CD4-positive, CD25-positive, alpha-beta regulatory T cell (primary cell): ENCODE measurements around the gene MAPRE2. TPM values are rescaled to one million over a fixed set of nuclear protein-coding genes. Genes with fewer than 3 reads are reported as not detected.
A peak's percentile ranks its signal among the peaks of the same experiment; 100 is the strongest.

Source experiments
- ATAC-seq, 2 donors: fragments of 150-1000 bp; cut with Tn5 transposase; one replicate each; pipeline ENCODE4 v1.10.0; 2021; ENCODE audit warnings: low read depth in 2 of 2, moderate number of reproducible peaks in 2 of 2, moderate library complexity in 1 of 2
- DNase-seq, 3 donors: peaks; one replicate each; pipeline versions ENCODE4 v3.0.0 to v3.0.0-alpha.2; 2012 to 2022; ENCODE audit warnings: mixed read lengths in 1 of 3
- H3K27ac ChIP-seq: one replicate; pipeline ENCODE4 v1.7.0; 2013; ENCODE audit warnings: mild to moderate bottlenecking, low read length; ENCODE audit not compliant: insufficient read depth, poor library complexity, severe bottlenecking
- H3K27me3 ChIP-seq: one replicate; pipeline ENCODE4 v1.7.0; 2013; ENCODE audit warnings: low read length; ENCODE audit not compliant: control insufficient read depth, insufficient read depth
- H3K36me3 ChIP-seq: one replicate; pipeline ENCODE4 v1.7.0; 2013; ENCODE audit warnings: mild to moderate bottlenecking, low read length, moderate library complexity; ENCODE audit not compliant: control insufficient read depth, insufficient read depth
- H3K4me1 ChIP-seq: 2 replicates; pipeline ENCODE4 v1.7.0; 2013; ENCODE audit warnings: mild to moderate bottlenecking, low read length; ENCODE audit not compliant: insufficient read depth, control insufficient read depth, poor library complexity, severe bottlenecking
- H3K4me3 ChIP-seq: one replicate; pipeline ENCODE4 v1.7.0; 2013; ENCODE audit warnings: low read depth, mild to moderate bottlenecking, low read length, moderate library complexity
- H3K9me3 ChIP-seq, 2 experiments: 1 replicate in 1 of 2; 2 replicates in 1 of 2; pipeline ENCODE4 v1.7.0; 2013; ENCODE audit warnings: low read length in 2 of 2, mild to moderate bottlenecking in 1 of 2, moderate library complexity in 1 of 2; ENCODE audit not compliant: control insufficient read depth in 2 of 2
- H3K27ac Mint-ChIP-seq, 3 donors: one replicate each; pipeline ENCODE4 v1.8.0; 2020 to 2022; ENCODE audit warnings: mild to moderate bottlenecking in 3 of 3, mixed read lengths in 3 of 3, moderate library complexity in 2 of 3
- H3K27me3 Mint-ChIP-seq: one replicate; pipeline ENCODE4 v1.8.0; 2022; ENCODE audit warnings: mild to moderate bottlenecking, mixed read lengths
- H3K36me3 Mint-ChIP-seq: one replicate; pipeline ENCODE4 v1.8.0; 2020; ENCODE audit warnings: mixed read lengths
- H3K4me1 Mint-ChIP-seq, 4 donors: one replicate each; pipeline ENCODE4 v1.8.0; 2020 to 2022; ENCODE audit warnings: mixed read lengths in 4 of 4, mild to moderate bottlenecking in 1 of 4
- H3K4me3 Mint-ChIP-seq, 4 donors: one replicate each; pipeline ENCODE4 v1.8.0; 2020 to 2022; ENCODE audit warnings: mild to moderate bottlenecking in 4 of 4, mixed read lengths in 4 of 4, moderate library complexity in 3 of 4
- H3K9me3 Mint-ChIP-seq, 7 donors: one replicate each; pipeline ENCODE4 v1.8.0; 2020 to 2022; ENCODE audit warnings: mixed read lengths in 7 of 7, mild to moderate bottlenecking in 3 of 7, moderate library complexity in 2 of 7
- polyA plus RNA-seq, 4 donors: library from polyadenylated mRNA; unstranded; fragments of 300-500 nt; fragmentation: Illumina TruSeq; gene quantifications; one replicate each; pipeline ENCODE4 v1.2.3, GENCODE V29; 2021
- total RNA-seq: library from RNA; stranded (reverse); gene quantifications from one replicate; pipeline ENCODE4 v1.2.3, GENCODE V29; 2022

MAPRE2 gene
- total and polyA plus RNA-seq, 5 donors from 2014 or later: 62.2 to 82.5 (median 67.3) TPM

DNA sequence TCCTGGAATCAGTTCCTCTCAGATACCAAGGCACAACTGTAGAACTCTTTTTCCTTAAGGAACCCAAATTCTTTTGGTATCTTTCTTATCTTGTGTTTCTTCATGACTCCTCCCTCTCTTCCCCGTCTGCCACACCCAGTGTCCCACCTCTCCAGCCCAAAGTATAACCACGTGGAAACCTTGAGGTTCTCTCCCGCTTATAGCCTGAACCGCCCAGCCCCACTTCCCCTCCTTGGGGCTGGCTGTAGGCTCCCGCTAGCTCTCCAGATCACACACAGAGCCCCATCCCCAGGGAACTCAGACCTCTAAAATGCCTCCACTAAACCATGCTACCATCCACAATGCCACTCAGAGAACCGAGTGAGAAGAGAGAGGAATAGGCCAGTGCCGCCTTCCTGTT, 87.5 kb downstream of the MAPRE2 start:
- H3K36me3 Mint-ChIP-seq: peaks cover 61% of the 10 kb centered on the region
- H3K27ac Mint-ChIP-seq: peak overlapping the region in 1 of 3 donors; percentile 84
- Histone ChIP-seq H3K9me3 (no peaks in the 10 kb centered on the region), H3K36me3 (peaks cover 64% of the 10 kb centered on the region), H3K27ac (no peak overlapping the region), H3K4me1 (no peaks in the 10 kb centered on the region), H3K4me3 (no peak overlapping the region), H3K27me3 (no peaks in the 10 kb centered on the region)
- H3K9me3 Mint-ChIP-seq: no peaks in the 10 kb centered on the region
- no peak overlapping the region for H3K4me3 Mint-ChIP-seq
- DNase-seq (no peak), ATAC-seq (no peak)
- H3K4me1 Mint-ChIP-seq: peaks cover 0 to 11% (median 7%) of the 10 kb centered on the region in 4 donors
- no peaks in the 10 kb centered on the region for H3K27me3 Mint-ChIP-seq

DNA sequence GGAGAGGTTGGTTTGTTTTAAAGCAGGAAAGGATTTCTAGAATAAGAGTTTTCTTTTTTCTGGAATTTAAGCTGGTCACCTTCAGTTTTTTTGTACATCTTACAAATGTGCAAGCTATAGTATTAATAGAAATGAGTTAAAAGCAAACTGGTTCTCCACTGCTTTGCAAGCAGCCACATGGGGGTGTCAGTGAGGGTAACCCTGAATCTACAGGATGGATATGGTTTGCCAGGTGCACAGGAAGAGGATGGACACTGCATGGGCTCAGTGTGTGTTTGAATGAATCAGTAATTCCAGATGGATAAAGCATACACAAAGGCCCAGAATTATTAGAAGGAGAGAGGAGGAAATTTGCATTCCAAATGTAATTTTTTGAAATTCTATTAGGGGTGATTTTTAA, 89.0 kb downstream of the MAPRE2 start:
- ATAC-seq (no peak), DNase-seq (no peak)
- no peak overlapping the region for H3K4me3 Mint-ChIP-seq
- H3K9me3 Mint-ChIP-seq: no peaks in the 10 kb centered on the region
- peak overlapping the region in 2 of 3 donors; percentile 50 to 82 for H3K27ac Mint-ChIP-seq
- H3K36me3 Mint-ChIP-seq: peaks cover 61% of the 10 kb centered on the region
- H3K4me1 ChIP-seq: no peaks in the 10 kb centered on the region
- H3K4me3 ChIP-seq: no peak overlapping the region
- no peaks in the 10 kb centered on the region for H3K27me3 Mint-ChIP-seq
- no peaks in the 10 kb centered on the region for H3K9me3 ChIP-seq
- H3K27ac ChIP-seq: no peak overlapping the region
- H3K27me3 ChIP-seq: no peaks in the 10 kb centered on the region
- peaks cover 0 to 7% (median 2%) of the 10 kb centered on the region in 4 donors for H3K4me1 Mint-ChIP-seq
- peaks cover 79% of the 10 kb centered on the region for H3K36me3 ChIP-seq

DNA sequence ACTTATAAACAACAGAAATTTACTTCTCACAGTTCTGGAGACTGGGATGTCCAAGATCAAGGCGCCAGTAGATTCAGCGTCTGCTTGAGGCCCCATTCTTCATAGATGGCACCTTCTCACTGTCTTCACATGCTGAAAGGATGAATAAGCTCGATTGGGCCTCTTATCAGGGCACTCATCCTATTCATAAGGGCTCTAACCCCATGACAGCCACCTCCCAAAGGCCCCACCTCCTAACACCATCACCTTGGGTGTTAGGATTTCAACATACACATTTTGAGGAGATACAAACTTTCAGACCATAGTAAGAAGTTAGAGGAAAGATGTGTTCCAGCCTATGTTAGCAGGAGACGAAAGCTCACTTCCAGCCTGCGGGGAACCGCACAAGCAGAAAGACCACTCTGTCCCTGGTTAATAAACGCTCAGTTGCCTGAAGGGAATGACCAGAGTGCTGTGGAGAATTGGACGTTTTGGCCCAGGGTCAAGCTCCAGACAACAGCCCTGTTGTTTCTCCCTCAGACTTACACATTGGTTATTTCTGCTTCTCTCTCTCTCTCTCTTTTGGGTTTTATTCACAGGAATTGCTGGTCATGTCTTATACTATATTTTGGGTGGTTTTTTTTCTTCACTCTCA, 90.3 kb downstream of the MAPRE2 start:
- ATAC-seq (no peak), DNase-seq (no peak)
- Mint-ChIP-seq H3K4me1 (peaks cover 0 to 6% (median 2%) of the 10 kb centered on the region in 4 donors), H3K36me3 (peaks cover 70% of the 10 kb centered on the region), H3K4me3 (no peak overlapping the region), H3K27me3 (no peaks in the 10 kb centered on the region), H3K27ac (peak overlapping the region in 1 of 3 donors; percentile 21), H3K9me3 (no peaks in the 10 kb centered on the region)
- H3K27me3 ChIP-seq: no peaks in the 10 kb centered on the region
- no peaks in the 10 kb centered on the region for H3K4me1 ChIP-seq
- H3K27ac ChIP-seq: no peak overlapping the region
- no peak overlapping the region for H3K4me3 ChIP-seq
- peaks cover 88% of the 10 kb centered on the region for H3K36me3 ChIP-seq
- H3K9me3 ChIP-seq: no peaks in the 10 kb centered on the region

DNA sequence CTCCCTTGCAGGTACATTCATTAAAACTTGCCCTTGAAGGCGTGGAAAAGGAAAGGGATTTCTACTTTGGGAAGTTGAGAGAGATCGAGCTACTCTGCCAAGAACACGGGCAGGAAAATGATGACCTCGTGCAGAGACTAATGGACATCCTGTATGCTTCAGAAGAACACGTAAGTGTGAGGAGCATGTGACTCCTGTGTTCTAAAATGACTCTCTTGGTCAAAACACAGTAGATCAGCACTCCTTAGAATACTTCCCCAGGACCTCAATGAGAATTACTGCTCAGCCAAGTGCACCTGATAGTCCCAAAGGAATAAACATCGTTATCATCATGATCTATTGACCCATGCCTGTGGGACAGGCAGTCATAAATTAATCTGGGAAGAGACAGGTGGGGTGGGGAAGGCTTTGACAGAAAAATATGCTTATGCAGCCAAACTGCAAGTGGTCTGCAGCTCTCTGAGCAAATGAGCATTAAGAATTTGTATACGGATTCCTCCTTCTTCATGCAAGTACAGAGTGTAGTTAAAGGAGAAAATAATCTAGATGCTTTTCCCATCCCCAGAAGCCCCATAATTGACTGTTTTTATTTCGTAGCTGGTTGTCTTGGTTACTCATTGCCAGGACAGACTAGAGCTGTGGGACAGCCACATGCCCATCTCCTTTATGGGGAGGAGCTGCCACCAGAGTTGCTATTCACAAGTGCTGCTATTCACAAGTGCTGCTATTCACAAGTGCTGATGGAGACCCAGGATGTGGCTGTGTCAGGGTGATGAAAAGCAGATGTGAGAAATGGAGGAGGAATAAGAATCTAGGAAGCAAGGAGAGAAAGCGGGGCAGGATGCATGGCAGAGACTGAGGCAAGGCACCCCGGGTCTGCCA, 91.0 kb downstream of the MAPRE2 start:
- Histone ChIP-seq H3K27ac (no peak overlapping the region), H3K4me1 (no peaks in the 10 kb centered on the region), H3K27me3 (no peaks in the 10 kb centered on the region), H3K9me3 (no peaks in the 10 kb centered on the region), H3K4me3 (no peak overlapping the region), H3K36me3 (peaks cover 90% of the 10 kb centered on the region)
- no peaks in the 10 kb centered on the region for H3K27me3 Mint-ChIP-seq
- no peak overlapping the region for H3K4me3 Mint-ChIP-seq
- ATAC-seq (no peak), DNase-seq (no peak)
- H3K4me1 Mint-ChIP-seq: peaks cover 0 to 6% (median 2%) of the 10 kb centered on the region in 4 donors
- H3K9me3 Mint-ChIP-seq: no peaks in the 10 kb centered on the region
- H3K36me3 Mint-ChIP-seq: peaks cover 66% of the 10 kb centered on the region
- peak overlapping the region in 1 of 3 donors; percentile 77 for H3K27ac Mint-ChIP-seq

DNA sequence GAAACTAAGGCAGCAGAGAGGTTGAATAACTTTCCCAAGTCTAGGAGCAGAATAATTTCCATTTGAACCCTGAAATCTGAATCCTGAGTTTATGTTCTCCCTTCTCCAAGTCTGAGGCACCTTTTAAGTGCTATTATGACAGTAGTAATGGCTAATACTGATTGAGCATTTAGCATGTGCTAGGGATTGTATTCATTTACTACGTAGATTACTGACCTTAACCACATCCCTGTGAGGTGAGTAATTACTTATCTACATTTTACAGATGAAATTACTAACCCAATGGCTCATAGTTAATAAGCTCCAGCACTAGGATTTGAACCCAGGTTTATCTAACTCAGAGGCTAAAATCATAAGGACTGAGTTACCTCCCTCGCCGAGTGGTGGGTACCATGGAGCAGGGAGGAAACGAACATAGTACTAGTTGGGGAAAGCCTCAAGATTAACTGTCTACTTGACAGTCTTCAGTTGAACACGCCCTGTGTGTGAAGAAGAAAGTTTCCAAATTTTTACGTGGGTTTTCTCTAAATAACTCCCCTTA, 93.0 kb downstream of the MAPRE2 start:
- H3K9me3 Mint-ChIP-seq: no peaks in the 10 kb centered on the region

DNA sequence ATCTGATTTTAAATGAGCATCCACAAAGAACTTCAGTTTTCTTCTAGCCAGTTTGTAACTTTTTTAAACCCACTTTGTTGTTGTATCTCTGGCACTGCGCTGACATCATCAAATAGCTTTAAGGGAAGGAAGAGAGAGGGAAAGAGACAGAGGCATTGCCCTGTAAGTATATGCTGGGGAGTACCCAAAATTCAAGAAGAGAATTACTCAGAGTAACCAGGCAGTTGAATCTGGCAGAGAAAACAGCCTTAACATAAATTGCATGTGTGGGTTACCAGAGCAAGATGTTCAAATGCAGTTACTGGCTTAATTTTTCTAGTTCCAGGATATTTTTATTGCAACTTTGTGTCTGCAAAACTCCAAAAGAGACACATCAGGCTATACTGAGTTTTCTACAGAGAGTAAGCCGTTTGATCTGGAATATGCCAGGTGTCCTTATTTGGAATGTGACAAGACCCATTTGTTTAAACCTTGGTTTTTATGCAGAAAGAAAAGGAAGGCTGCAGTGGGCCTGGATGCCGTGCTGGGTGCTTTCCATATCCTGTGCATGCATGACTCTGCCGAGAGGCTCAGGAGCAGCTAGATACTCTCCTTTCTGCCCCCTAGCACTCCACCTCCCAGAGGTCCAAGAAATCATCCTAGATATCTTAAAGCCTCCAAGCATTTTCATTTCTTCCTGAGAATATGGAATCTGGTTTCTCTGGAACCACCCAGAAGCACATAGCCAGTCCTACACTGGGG, 93.7 kb downstream of the MAPRE2 start:
- no peak overlapping the region for H3K4me3 Mint-ChIP-seq
- Histone ChIP-seq H3K36me3 (peaks cover 95% of the 10 kb centered on the region), H3K9me3 (no peaks in the 10 kb centered on the region), H3K27ac (no peak overlapping the region), H3K27me3 (no peaks in the 10 kb centered on the region), H3K4me1 (no peaks in the 10 kb centered on the region), H3K4me3 (no peak overlapping the region)
- ATAC-seq (no peak), DNase-seq (no peak)
- peaks cover 60% of the 10 kb centered on the region for H3K36me3 Mint-ChIP-seq
- H3K27me3 Mint-ChIP-seq: no peaks in the 10 kb centered on the region
- H3K9me3 Mint-ChIP-seq: no peaks in the 10 kb centered on the region
- H3K27ac Mint-ChIP-seq: peak overlapping the region in 1 of 3 donors; percentile 40
- peaks cover 0 to 4% (median 2%) of the 10 kb centered on the region in 4 donors for H3K4me1 Mint-ChIP-seq

More for the DNA sequence above, 93.0 kb downstream of the MAPRE2 start:
- no peak overlapping the region for H3K4me3 ChIP-seq
- peaks cover 95% of the 10 kb centered on the region for H3K36me3 ChIP-seq
- Mint-ChIP-seq H3K27me3 (no peaks in the 10 kb centered on the region), H3K4me3 (no peak overlapping the region), H3K27ac (no peak overlapping the region), H3K4me1 (peaks cover 0 to 4% (median under 1%) of the 10 kb centered on the region in 4 donors), H3K36me3 (peaks cover 64% of the 10 kb centered on the region)
- no peaks in the 10 kb centered on the region for H3K27me3 ChIP-seq
- DNase-seq (no peak), ATAC-seq (no peak)
- no peaks in the 10 kb centered on the region for H3K9me3 ChIP-seq
- H3K27ac ChIP-seq: no peak overlapping the region
- no peaks in the 10 kb centered on the region for H3K4me1 ChIP-seq

DNA sequence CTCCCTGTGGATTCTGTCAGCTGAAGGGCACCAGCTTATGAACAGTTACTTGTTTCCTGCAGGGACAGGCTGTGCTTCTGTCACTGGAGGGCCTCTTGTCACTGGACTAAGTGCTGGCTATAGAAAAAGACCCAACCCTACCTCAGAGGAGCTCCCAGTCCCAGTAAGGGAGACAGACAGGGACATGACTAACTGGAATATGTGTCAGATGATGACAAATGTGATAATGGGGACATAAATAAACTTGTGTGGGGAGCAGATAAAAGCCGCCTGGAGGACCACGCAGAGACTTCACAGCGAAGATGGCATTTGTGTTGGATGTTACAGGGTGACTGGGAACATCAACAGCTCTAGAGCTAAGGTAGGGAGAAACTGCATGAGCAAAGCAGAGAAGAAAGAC, 95.0 kb downstream of the MAPRE2 start:
- Mint-ChIP-seq H3K4me1 (peaks cover 0 to 5% (median 2%) of the 10 kb centered on the region in 4 donors), H3K36me3 (peaks cover 67% of the 10 kb centered on the region), H3K27ac (peak overlapping the region in 2 of 3 donors; percentile 39 to 78), H3K4me3 (no peak overlapping the region), H3K9me3 (no peaks in the 10 kb centered on the region), H3K27me3 (no peaks in the 10 kb centered on the region)
- DNase-seq (no peak), ATAC-seq (no peak)
- no peak overlapping the region for H3K27ac ChIP-seq
- no peak overlapping the region for H3K4me3 ChIP-seq
- H3K27me3 ChIP-seq: no peaks in the 10 kb centered on the region
- H3K36me3 ChIP-seq: peaks cover 95% of the 10 kb centered on the region
- H3K4me1 ChIP-seq: no peaks in the 10 kb centered on the region
- H3K9me3 ChIP-seq: no peaks in the 10 kb centered on the region
